Lung (tissue), 12 donors: Measurements from ENCODE around the gene SUPT3H. TPM values are rescaled to one million over a fixed set of nuclear protein-coding genes. Genes with fewer than 3 reads are reported as not detected.
A peak's percentile ranks its signal among the peaks of the same experiment; 100 is the strongest.

Source experiments
- ATAC-seq: fragments of 200-7000 bp; cut with Tn5 transposase; one replicate; pipeline ENCODE4 v1.9.1; 2020; ENCODE audit warnings: moderate number of reproducible peaks; ENCODE audit not compliant: insufficient read depth, low FRiP score
- DNase-seq, 3 donors: peaks; one replicate each; pipeline ENCODE4 v3.0.0-alpha.2; 2013 to 2017
- H3K27ac ChIP-seq, 2 donors: one replicate each; pipeline ENCODE4 v1.5.1; 2013; ENCODE audit warnings: mild to moderate bottlenecking in 2 of 2, moderate library complexity in 2 of 2, control low read depth in 1 of 2, inconsistent platforms in 1 of 2, low read depth in 1 of 2, low read length in 1 of 2
- H3K27me3 ChIP-seq, 3 donors: one replicate each; pipeline ENCODE4 v1.5.1; 2013; ENCODE audit warnings: low read length in 2 of 3; ENCODE audit not compliant: control insufficient read depth in 3 of 3, insufficient read depth in 3 of 3
- H3K36me3 ChIP-seq, 4 donors: one replicate each; pipeline ENCODE4 v1.5.1; 2013; ENCODE audit warnings: low read length in 4 of 4, mild to moderate bottlenecking in 1 of 4, moderate library complexity in 1 of 4; ENCODE audit not compliant: control insufficient read depth in 4 of 4, insufficient read depth in 4 of 4
- H3K4me1 ChIP-seq, 5 donors: one replicate each; pipeline ENCODE4 v1.5.1; 2013; ENCODE audit warnings: low read length in 5 of 5, mild to moderate bottlenecking in 2 of 5, moderate library complexity in 1 of 5; ENCODE audit not compliant: control insufficient read depth in 5 of 5, insufficient read depth in 5 of 5
- H3K4me3 ChIP-seq: one replicate; pipeline ENCODE4 v1.5.1; 2013; ENCODE audit warnings: mild to moderate bottlenecking, control low read depth, moderate library complexity
- H3K9ac ChIP-seq, 2 donors: one replicate each; pipeline ENCODE4 v1.5.1; 2013; ENCODE audit warnings: low read length in 2 of 2, control low read depth in 1 of 2; ENCODE audit not compliant: insufficient read depth in 1 of 2
- H3K9me3 ChIP-seq, 4 donors: one replicate each; pipeline ENCODE4 v1.5.1; 2013; ENCODE audit warnings: low read length in 3 of 4, mild to moderate bottlenecking in 1 of 4, moderate library complexity in 1 of 4; ENCODE audit not compliant: control insufficient read depth in 4 of 4, insufficient read depth in 3 of 4
- CTCF ChIP-seq: IDR thresholded peaks from 2 replicates; pipeline ENCODE4 v1.5.1; 2012; ENCODE audit warnings: mild to moderate bottlenecking; ENCODE audit errors: control extremely low read depth, extremely low read depth
- WGBS, 2 donors: extraction: QIAGEN DNeasy Blood & Tissue Kit; methylation state at CpG; one replicate each; pipeline ENCODE4 v1.1.7; 2013; 5-methylcytosine and 5-hydroxymethylcytosine counted together
- polyA plus RNA-seq, 2 donors: library from polyadenylated mRNA; stranded (reverse); fragments of 200-250 nt; gene quantifications; one replicate each; pipeline ENCODE4 v1.2.1, GENCODE V29; 2013
- total RNA-seq, 2 donors: library from RNA; depleted of rRNA in 1 of 2; stranded (reverse); fragments of >200 nt in 1 of 2; gene quantifications; one replicate each; pipeline ENCODE4 v1.2.1, GENCODE V29; 2014 to 2021
- donor health status: control.
- donor health status: control.
- donor health status: Bipolar disorder and iron deficiency.
- donor health status: healthy.
- donor health status: DM: yes; HTN: yes; CAD: no.

The SUPT3H gene
- total and polyA plus RNA-seq, 4 donors: 5.2 to 17.4 (median 8.2) TPM

GRCh38 chr6:44921798-44922197, 455.9 kb downstream of the SUPT3H start:
- H3K27me3 ChIP-seq: no peaks in the 10 kb centered on the region
- H3K9ac ChIP-seq: no peak overlapping the region
- no peak overlapping the region for H3K4me3 ChIP-seq
- H3K36me3 ChIP-seq: no peaks in the 10 kb centered on the region
- DNase-seq: peak in 1 of 3 donors; percentile 25
- 68 to 82% methylated on average over 3 of the region's 3 CpGs for WGBS, 2 donors
- no peak for TF ChIP-seq CTCF
- peaks cover 0 to 8% (median 0%) of the 10 kb centered on the region in 5 donors for H3K4me1 ChIP-seq
- no peak overlapping the region for H3K27ac ChIP-seq
- ATAC-seq: peak; percentile 66
- H3K9me3 ChIP-seq: no peaks in the 10 kb centered on the region

GRCh38 chr6:44920952-44921491, 456.7 kb downstream of the SUPT3H start:
- Histone ChIP-seq H3K27ac (peak overlapping the region in 1 of 2 donors; percentile 33), H3K9ac (no peak overlapping the region), H3K4me1 (peaks cover 0 to 8% (median 0%) of the 10 kb centered on the region in 5 donors), H3K4me3 (no peak overlapping the region), H3K36me3 (no peaks in the 10 kb centered on the region), H3K27me3 (no peaks in the 10 kb centered on the region), H3K9me3 (no peaks in the 10 kb centered on the region)
- ATAC-seq: no peak
- WGBS, 2 donors: 52 to 53% methylated on average over 5 of the region's 5 CpGs
- no peak for TF ChIP-seq CTCF
- no peak for DNase-seq

GRCh38 chr6:44918671-44919296, 458.9 kb downstream of the SUPT3H start:
- Histone ChIP-seq H3K4me1 (peaks cover 0 to 8% (median 0%) of the 10 kb centered on the region in 5 donors), H3K27ac (no peak overlapping the region), H3K9ac (no peak overlapping the region), H3K36me3 (no peaks in the 10 kb centered on the region), H3K4me3 (no peak overlapping the region), H3K27me3 (no peaks in the 10 kb centered on the region), H3K9me3 (no peaks in the 10 kb centered on the region)
- WGBS, 2 donors: 87% methylated on average over 6 of the region's 6 CpGs
- no peak for ATAC-seq
- DNase-seq: peak in 2 of 3 donors; percentile 11 to 16
- TF ChIP-seq CTCF: no peak
